Activated naive CD8-positive, alpha-beta T cell treated with anti-CD3 and anti-CD28 coated beads for 36 hours (primary cell): ENCODE data around the gene TAF4. TPM values are rescaled to one million over a fixed set of nuclear protein-coding genes. Genes with fewer than 3 reads are reported as not detected.

Experiments used
- DNase-seq: peaks from one replicate; pipeline ENCODE4 v3.0.0; 2021
- H3K27ac Mint-ChIP-seq: one replicate; pipeline ENCODE4 v1.8.0; 2022; ENCODE audit warnings: mild to moderate bottlenecking, moderate library complexity, mixed read lengths
- H3K27me3 Mint-ChIP-seq: one replicate; pipeline ENCODE4 v1.8.0; 2022; ENCODE audit warnings: mild to moderate bottlenecking, mixed read lengths
- H3K36me3 Mint-ChIP-seq: one replicate; pipeline ENCODE4 v1.8.0; 2021; ENCODE audit warnings: mild to moderate bottlenecking, mixed read lengths
- H3K4me1 Mint-ChIP-seq: one replicate; pipeline ENCODE4 v1.8.0; 2021; ENCODE audit warnings: mixed read lengths
- H3K4me3 Mint-ChIP-seq: one replicate; pipeline ENCODE4 v1.8.0; 2022; ENCODE audit warnings: mild to moderate bottlenecking, moderate library complexity, mixed read lengths
- H3K9me3 Mint-ChIP-seq: one replicate; pipeline ENCODE4 v1.8.0; 2022; ENCODE audit warnings: mixed read lengths
- total RNA-seq, 2 experiments: library from RNA; stranded (reverse); gene quantifications; one replicate each; pipeline ENCODE4 v1.2.3, GENCODE V29; 2021

TAF4 gene
- total RNA-seq, 2 experiments from 2014 or later, result 15.2 to 16.4 TPM

DNA sequence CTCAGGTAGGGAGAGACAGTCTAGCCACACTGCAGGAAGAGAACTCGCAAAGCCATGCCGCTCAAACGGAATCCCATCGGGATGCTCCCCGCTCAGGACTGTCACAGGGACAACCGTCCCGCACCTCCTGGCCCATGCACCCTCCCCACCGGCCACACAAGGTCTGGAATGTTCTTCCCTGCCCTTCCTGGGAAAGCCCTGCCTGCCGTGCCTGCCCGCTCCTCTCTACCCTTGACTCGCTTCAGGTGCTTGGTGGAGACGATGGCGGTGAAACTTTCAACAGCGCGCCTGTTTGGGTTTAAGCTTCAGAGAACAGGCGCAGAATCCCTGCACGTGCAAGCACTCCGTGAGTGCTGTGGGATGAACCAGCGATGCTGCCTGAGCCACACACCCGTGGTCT lies 20.6 kb downstream of the TAF4 start:
- Mint-ChIP-seq H3K4me3 (no peak overlapping the region), H3K9me3 (no peaks in the 10 kb centered on the region), H3K4me1 (peaks cover 20% of the 10 kb centered on the region), H3K27ac (no peak overlapping the region), H3K36me3 (no peaks in the 10 kb centered on the region), H3K27me3 (no peaks in the 10 kb centered on the region)
- DNase-seq, result no peak

DNA sequence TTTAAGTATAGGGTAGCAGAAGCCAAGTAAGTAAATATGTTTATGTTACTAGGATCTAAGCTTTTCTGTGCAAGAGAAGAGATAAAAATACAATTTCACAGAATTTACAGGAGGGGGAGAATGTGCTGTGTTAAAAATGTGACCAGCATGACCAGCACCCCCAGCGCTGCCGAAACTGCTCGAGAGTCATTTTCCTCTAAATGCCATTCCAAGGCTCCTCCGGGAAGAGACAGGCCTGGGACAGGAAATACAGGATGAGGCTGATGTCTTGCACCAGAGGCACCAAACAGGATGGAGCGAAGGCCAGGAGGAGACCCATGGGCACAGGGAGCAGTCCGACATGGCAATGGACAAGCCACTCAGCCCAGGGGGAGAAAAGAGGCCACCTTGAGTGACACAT lies 21.1 kb downstream of the TAF4 start:
- no peak overlapping the region for H3K4me3 Mint-ChIP-seq
- no peaks in the 10 kb centered on the region for H3K36me3 Mint-ChIP-seq
- no peaks in the 10 kb centered on the region for H3K9me3 Mint-ChIP-seq
- DNase-seq, result no peak
- H3K27me3 Mint-ChIP-seq, result no peaks in the 10 kb centered on the region
- H3K27ac Mint-ChIP-seq, result no peak overlapping the region
- H3K4me1 Mint-ChIP-seq, result peaks cover 25% of the 10 kb centered on the region

DNA sequence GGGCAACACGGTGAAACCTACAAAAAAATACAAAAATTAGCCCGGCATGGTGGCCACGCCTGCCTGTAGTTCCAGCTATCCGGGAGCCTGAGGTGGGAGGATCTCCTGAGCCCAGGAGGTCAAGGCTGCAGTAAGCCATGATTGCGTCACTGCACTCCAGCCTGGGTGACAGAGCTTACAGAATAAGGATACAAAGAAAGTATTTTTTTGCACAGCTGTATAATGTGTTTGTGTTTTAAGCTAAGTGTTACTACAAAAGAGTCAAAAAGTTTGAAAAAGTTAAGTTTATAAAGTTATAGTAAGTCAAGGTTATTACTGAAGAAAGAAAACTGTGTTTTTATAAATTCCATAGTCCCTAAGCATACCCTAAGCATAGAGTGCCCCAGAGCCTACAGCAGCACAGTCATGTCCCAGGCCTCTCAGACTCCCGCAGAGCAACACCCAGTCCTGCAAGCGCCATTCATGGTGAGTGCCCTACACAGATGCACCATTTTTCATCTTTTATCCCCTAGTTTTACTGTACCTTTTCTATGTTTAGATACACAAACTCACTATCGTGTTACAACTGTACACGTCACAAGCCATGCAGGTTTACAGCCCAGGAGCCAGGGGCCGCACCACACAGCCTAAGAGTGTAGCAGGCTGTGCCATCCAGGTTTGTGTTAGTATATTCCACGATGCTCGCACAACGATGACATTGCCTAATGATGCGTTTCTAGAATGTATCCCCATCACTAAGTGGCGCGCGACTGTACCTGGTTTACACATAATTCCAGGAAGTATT lies 22.4 kb downstream of the TAF4 start:
- Mint-ChIP-seq H3K4me1 (peaks cover 32% of the 10 kb centered on the region), H3K27me3 (no peaks in the 10 kb centered on the region), H3K27ac (no peak overlapping the region), H3K9me3 (no peaks in the 10 kb centered on the region), H3K4me3 (no peak overlapping the region), H3K36me3 (no peaks in the 10 kb centered on the region)
- no peak for DNase-seq

DNA sequence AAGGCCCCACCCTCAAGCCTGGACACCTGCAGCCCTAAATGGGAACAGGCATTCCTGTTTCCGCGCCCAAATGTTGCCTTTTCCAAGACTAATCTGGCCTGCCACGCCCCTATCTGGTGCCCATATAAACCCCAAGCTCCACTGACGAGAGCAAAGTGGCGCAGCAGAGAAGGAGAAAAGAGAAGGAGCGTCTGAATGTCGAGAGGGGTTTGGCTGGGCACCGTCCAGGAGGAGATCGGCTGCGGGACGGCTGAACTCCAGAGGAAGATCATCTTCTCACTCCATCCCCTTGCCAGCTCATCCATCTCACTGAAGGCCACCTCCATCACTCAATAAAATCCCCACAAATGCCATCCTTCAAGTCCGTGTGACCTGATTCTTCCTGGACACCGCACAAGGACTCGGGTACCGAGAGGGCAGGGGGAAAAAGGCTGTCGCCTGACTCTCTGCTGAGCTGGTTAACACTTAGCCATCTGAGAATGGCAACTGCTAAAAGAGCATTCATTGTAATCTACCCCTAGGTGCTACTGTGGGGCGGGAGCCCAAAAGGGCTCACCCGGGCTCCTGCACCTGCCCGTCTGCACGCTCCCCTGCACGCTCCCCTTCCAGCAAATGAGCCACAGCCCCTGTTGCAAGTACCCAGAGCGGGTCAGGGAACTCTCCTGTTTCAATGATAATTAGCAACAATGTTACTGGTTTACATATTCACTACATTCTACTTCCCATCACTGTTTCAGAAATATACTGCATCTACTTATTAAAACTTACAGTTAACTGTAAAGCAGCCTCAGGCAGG lies 23.5 kb downstream of the TAF4 start:
- H3K4me3 Mint-ChIP-seq, result no peak overlapping the region
- no peaks in the 10 kb centered on the region for H3K27me3 Mint-ChIP-seq
- peaks cover 6% of the 10 kb centered on the region for H3K36me3 Mint-ChIP-seq
- no peak for DNase-seq
- H3K9me3 Mint-ChIP-seq, result no peaks in the 10 kb centered on the region
- H3K4me1 Mint-ChIP-seq, result peaks cover 31% of the 10 kb centered on the region
- no peak overlapping the region for H3K27ac Mint-ChIP-seq

DNA sequence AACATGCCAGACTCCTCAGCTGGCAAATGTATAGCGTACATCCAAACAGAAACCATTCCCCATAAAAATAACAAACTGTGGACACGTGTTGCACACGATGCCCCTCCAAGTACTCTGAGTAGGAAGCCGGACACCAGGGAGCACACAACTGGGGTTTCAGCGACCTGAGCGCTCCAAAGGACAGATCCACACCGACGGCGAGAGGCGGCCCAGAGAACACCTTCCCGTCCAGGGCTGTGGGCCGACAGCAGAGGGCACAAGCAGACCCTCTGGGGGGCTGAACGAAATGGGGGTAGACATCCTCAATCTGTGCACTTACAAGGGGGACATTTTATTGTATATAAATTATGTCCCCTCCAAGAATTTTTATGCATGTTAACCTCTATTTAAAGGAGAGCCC lies 24.7 kb downstream of the TAF4 start:
- H3K9me3 Mint-ChIP-seq, result no peaks in the 10 kb centered on the region
- peaks cover 38% of the 10 kb centered on the region for H3K4me1 Mint-ChIP-seq
- H3K27ac Mint-ChIP-seq, result no peak overlapping the region

DNA sequence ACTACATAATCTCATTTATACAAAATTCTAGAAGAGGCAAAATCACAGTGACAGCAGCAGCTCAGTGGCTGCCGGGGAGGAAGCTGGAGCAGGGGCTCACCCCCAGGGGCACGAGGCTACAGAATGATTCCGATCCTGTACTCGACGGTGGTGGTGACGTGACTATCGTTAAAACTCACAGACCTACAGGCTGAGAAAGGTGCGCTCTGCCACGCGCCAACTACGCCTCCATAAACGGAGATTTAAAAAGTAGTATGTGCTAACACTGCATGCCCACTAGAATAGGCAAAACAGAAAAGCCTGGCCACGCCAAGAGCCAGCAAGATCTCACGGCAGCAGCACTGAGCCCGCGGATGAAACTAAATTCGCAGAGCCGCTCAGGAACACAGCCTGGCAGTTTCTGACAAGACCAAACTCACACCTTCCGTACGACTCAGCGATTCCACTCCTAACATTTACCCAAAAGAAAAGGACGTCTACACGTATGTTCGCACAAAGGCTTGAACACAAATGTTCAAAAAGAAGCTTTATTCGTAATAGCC lies 25.2 kb downstream of the TAF4 start:
- no peak overlapping the region for H3K27ac Mint-ChIP-seq
- H3K4me3 Mint-ChIP-seq, result no peak overlapping the region
- H3K4me1 Mint-ChIP-seq, result peaks cover 34% of the 10 kb centered on the region
- DNase-seq, result no peak
- no peaks in the 10 kb centered on the region for H3K9me3 Mint-ChIP-seq
- peaks cover 6% of the 10 kb centered on the region for H3K36me3 Mint-ChIP-seq
- no peaks in the 10 kb centered on the region for H3K27me3 Mint-ChIP-seq

More for the DNA sequence above, 24.7 kb downstream of the TAF4 start:
- H3K36me3 Mint-ChIP-seq, result peaks cover 6% of the 10 kb centered on the region
- DNase-seq, result no peak
- H3K27me3 Mint-ChIP-seq, result no peaks in the 10 kb centered on the region
- no peak overlapping the region for H3K4me3 Mint-ChIP-seq

DNA sequence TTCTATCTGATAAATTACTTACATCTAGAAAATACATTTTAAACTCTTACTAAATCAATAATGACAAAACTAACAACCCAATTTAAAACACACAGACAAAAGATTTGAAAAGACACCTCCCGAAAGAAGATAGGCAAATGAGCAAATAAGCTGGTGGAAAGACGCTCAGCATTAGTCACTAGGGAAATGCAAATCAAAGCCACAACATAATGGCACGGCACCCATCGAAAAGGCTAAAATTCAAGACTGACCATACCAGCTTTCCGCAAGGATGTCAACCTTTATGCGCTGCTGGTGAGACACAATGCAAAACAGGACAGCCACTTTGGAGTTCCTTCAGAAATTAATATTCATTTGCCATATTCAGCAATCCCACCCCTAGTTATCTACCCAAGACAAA lies 25.9 kb downstream of the TAF4 start:
- Mint-ChIP-seq H3K27ac (no peak overlapping the region), H3K36me3 (peaks cover 9% of the 10 kb centered on the region), H3K9me3 (no peaks in the 10 kb centered on the region), H3K4me1 (peaks cover 34% of the 10 kb centered on the region), H3K27me3 (no peaks in the 10 kb centered on the region), H3K4me3 (no peak overlapping the region)
- no peak for DNase-seq

DNA sequence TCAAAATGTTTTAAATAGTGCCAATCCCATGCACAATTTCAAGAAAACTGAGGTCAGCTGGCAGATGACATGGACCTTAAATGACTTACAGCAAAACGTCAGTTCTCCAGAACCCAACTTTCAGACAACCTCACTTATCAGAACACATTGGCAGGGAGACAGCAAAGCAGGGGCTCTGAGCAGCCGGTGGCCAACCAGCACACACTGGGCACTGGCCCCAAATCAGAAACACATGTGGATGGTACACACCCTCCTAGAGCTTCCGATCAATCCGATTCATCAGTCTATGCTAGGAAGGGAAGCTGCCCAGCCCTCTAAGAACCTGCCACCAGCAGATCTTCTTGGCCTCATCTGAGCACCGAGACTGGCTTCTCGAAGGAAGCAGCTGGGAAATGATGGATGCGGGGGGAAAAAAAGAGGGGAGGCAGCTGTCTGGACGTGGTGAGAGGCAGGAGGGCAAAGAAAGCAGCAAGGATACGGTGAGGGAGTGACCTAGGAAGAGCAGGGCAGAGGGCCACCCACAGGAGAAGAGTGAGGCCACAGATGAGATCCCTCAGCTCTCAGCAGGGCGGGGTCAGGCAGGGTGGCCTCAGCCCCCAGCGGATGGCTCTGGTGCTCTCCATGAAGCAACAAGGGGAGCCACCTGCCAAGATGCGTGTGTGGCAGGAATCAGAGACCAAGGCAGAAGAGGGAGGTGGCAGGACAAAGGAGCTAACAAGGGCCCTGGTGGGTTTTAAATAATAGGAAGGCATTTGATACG lies 32.9 kb downstream of the TAF4 start:
- Mint-ChIP-seq H3K36me3 (peaks cover 12% of the 10 kb centered on the region), H3K27ac (peak overlapping the region; percentile 4), H3K27me3 (no peaks in the 10 kb centered on the region), H3K9me3 (no peaks in the 10 kb centered on the region), H3K4me1 (peaks cover 40% of the 10 kb centered on the region), H3K4me3 (no peak overlapping the region)
- DNase-seq, result no peak

DNA sequence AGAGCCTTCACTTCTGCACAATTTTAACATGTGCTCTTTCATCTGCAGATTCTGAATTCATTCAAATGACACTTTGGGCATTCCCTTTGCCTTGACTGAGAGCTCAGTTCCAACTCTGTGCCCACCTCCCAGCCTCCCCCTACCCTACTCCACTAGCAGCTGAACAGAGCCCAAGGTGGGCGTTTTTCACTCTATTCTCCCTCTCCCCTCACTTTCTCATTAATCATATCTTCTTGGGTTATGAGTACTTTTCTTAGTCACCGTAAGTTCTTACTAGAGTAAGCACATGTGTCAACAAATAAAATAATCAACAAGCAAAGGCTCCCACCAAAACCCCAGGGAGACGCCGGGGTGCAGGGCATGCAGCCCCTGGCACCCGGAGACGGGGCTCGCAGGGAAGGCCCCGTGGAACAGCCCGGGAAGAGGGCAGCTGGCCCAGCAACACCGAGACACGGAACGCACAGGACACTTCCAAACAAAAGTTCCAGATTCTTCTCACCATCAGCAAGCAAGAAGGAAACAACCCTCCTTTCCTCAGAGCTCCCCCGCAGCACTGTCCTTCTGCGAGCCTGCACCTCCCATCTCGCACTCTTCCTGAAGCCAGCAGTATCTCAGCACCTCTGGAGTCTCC lies 34.1 kb downstream of the TAF4 start:
- H3K36me3 Mint-ChIP-seq, result peaks cover 7% of the 10 kb centered on the region
- DNase-seq, result no peak
- H3K4me1 Mint-ChIP-seq, result peaks cover 41% of the 10 kb centered on the region
- no peaks in the 10 kb centered on the region for H3K27me3 Mint-ChIP-seq
- no peaks in the 10 kb centered on the region for H3K9me3 Mint-ChIP-seq
- H3K4me3 Mint-ChIP-seq, result no peak overlapping the region
- peak overlapping the region; percentile 87 for H3K27ac Mint-ChIP-seq

DNA sequence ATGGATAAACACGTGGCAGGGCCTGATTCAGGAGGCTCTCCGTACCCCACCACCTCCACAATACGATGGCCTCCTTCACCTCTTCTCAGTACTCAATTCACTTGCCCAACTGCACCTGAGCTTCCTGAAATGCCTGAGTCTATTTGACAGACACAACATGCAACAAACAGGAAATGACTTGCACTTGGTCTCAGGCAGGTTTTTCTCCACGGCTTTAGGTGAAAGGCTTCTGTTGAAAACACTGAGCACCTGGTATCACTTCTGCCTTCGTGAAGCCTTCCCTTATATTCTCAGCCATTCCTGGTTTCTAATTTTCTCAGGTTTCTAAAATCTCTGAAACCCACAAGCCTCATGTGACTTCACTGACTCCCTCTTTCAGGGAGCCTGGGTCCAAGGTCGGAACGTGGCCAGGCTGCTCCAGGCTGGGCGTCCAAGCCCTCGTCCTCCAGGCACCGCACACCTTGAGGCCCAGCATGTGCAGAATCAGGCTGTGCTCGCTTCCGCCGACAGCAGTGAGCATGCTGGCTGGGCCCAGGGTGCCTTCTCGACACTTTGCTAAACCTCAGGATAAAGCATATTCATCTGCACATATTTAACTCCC lies 34.7 kb downstream of the TAF4 start:
- DNase-seq, result no peak
- Mint-ChIP-seq H3K4me3 (no peak overlapping the region), H3K27me3 (no peaks in the 10 kb centered on the region), H3K4me1 (peaks cover 41% of the 10 kb centered on the region), H3K27ac (peak overlapping the region; percentile 87), H3K36me3 (peaks cover 7% of the 10 kb centered on the region), H3K9me3 (no peaks in the 10 kb centered on the region)

DNA sequence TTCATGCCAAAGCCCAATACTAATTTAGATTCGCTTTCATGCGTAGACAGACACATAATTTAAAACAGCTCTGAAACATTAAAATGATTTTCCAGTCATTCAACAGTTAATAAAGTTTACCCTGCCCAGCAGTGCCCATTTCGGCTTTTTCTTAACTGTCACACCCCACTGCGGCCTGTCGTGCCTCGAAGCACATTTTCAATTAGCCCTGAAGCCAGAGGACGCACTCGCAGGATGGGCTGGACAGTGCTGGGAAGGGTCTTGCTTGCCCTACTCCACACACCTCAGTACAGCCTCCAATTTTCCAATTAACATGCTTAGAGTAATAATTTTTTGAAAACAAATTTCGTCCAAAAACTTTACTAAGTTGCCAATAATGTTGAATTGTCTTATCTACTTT lies 35.3 kb downstream of the TAF4 start:
- DNase-seq, result no peak
- H3K27ac Mint-ChIP-seq, result peak overlapping the region; percentile 87
- H3K9me3 Mint-ChIP-seq, result no peaks in the 10 kb centered on the region
- no peak overlapping the region for H3K4me3 Mint-ChIP-seq
- peaks cover 7% of the 10 kb centered on the region for H3K36me3 Mint-ChIP-seq
- H3K27me3 Mint-ChIP-seq, result no peaks in the 10 kb centered on the region
- H3K4me1 Mint-ChIP-seq, result peaks cover 47% of the 10 kb centered on the region

DNA sequence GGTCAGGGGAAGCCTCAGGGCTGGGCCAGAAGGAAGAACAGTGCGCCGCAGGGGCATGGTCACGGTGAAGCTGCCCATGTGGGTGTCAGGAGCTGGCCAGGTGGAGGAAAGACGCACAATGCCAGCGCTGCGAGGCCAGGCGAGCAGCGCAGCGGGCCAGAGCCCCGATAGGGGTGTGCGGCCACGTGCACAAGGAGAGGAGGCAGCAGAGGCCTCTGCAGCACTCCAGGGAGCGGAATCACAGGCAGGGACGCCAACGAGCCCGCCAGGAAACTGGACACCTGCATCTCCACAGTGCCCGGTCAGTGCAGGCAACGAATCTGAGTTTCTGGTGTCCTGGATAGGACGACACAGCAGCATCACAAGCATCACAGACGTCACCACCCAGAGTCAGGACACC lies 35.7 kb downstream of the TAF4 start:
- Mint-ChIP-seq H3K4me3 (no peak overlapping the region), H3K27ac (no peak overlapping the region), H3K36me3 (peaks cover 4% of the 10 kb centered on the region), H3K9me3 (no peaks in the 10 kb centered on the region), H3K4me1 (peaks cover 48% of the 10 kb centered on the region), H3K27me3 (no peaks in the 10 kb centered on the region)
- DNase-seq, result no peak

DNA sequence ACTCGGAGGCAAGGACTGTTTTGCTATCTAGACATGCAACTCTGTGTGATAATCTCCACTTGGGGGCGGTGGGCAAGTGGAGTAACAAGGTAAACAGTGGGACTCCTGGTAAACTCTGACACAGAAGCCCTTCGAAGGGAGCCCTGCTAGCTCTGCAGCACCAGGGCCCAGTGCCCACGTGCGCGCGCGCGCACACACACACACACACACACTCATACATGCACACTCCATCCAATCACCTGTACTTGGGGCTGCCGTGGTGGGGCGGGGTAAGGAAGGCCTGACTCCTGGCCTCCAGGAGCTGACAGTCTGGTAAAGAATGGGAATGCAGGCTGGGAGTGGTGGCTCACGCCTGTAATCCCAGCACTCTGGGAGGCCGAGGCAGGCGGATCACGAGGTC lies 36.4 kb downstream of the TAF4 start:
- Mint-ChIP-seq H3K9me3 (no peaks in the 10 kb centered on the region), H3K27ac (no peak overlapping the region), H3K27me3 (no peaks in the 10 kb centered on the region), H3K4me1 (peaks cover 48% of the 10 kb centered on the region), H3K4me3 (no peak overlapping the region), H3K36me3 (peaks cover 4% of the 10 kb centered on the region)
- no peak for DNase-seq

DNA sequence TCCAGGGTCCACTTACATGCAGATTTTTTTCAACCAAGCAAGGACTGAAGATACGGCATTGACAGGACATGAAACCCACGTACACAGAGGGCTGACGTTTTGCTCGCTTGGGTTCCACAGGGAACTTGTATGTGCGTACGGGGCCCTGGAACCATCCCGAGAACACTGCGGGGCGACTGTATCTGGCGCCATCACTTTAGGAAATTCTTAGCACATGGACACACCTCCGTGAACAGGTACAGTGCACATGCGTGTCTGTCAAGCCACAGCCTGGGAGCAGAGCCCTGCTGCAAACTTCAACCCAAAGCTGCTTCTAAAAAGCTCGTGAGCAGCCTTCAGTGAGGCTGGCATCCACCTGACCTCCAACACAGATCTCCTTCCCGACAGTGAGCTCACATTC lies 37.3 kb downstream of the TAF4 start:
- DNase-seq, result no peak
- H3K27me3 Mint-ChIP-seq, result no peaks in the 10 kb centered on the region
- H3K27ac Mint-ChIP-seq, result no peak overlapping the region
- peaks cover 46% of the 10 kb centered on the region for H3K4me1 Mint-ChIP-seq
- H3K36me3 Mint-ChIP-seq, result peaks cover 4% of the 10 kb centered on the region
- no peaks in the 10 kb centered on the region for H3K9me3 Mint-ChIP-seq
- no peak overlapping the region for H3K4me3 Mint-ChIP-seq
